Panc1 (cell line): Measurements from ENCODE around the gene TES.
A peak's percentile ranks its signal among the peaks of the same experiment; 100 is the strongest.

ENCODE experiments used
- POLR2AphosphoS5 ChIP-seq: IDR thresholded peaks from 2 replicates; pipeline ENCODE4 v1.6.1; 2012; ENCODE audit warnings: mild to moderate bottlenecking, low read depth, low read length, moderate library complexity
- SIN3A ChIP-seq: IDR thresholded peaks from 2 replicates; pipeline ENCODE4 v1.6.1; 2012; ENCODE audit warnings: low read depth, mild to moderate bottlenecking, low read length, moderate library complexity, borderline replicate concordance; ENCODE audit not compliant: insufficient read depth
- TF ChIP-seq, protein P1 (sequence below): fragments of 450-650 bp; IDR thresholded peaks from 2 replicates; pipeline ENCODE4 v1.5.1; 2017; ENCODE audit warnings: mild to moderate bottlenecking
- TF ChIP-seq, protein P2 (sequence below), 2 experiments: IDR thresholded peaks; 2 replicates each; pipeline ENCODE4 v1.6.1; 2011 to 2012; ENCODE audit warnings: low read depth in 2 of 2, control low read depth in 1 of 2, low read length in 1 of 2, mild to moderate bottlenecking in 1 of 2, moderate library complexity in 1 of 2; ENCODE audit not compliant: insufficient read depth in 1 of 2

DNA sequence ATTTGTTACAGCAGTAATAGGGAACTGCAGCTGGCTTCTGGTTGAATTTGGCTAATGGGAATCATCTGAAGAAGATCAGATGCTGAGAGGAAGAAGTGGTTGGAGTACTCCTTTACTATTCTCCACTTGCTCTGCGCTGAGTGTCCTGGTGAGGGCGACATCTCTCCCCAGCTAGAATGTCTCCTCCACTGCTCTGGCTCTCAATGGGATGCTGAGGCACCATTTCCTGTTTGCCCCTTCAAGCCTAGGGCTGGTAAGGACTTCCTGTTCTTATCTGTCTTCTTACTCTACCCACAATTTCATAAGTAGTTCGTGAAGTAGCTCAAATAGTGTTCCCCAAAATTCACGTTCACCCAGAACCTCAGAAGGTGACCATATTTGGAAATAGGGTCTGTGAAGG, 43.2 kb upstream of the TES start:
- TF ChIP-seq, protein P1, sequence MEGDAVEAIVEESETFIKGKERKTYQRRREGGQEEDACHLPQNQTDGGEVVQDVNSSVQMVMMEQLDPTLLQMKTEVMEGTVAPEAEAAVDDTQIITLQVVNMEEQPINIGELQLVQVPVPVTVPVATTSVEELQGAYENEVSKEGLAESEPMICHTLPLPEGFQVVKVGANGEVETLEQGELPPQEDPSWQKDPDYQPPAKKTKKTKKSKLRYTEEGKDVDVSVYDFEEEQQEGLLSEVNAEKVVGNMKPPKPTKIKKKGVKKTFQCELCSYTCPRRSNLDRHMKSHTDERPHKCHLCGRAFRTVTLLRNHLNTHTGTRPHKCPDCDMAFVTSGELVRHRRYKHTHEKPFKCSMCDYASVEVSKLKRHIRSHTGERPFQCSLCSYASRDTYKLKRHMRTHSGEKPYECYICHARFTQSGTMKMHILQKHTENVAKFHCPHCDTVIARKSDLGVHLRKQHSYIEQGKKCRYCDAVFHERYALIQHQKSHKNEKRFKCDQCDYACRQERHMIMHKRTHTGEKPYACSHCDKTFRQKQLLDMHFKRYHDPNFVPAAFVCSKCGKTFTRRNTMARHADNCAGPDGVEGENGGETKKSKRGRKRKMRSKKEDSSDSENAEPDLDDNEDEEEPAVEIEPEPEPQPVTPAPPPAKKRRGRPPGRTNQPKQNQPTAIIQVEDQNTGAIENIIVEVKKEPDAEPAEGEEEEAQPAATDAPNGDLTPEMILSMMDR: peak; percentile 33
- TF ChIP-seq POLR2AphosphoS5 (no peak), SIN3A (no peak)
- TF ChIP-seq, protein P2, sequence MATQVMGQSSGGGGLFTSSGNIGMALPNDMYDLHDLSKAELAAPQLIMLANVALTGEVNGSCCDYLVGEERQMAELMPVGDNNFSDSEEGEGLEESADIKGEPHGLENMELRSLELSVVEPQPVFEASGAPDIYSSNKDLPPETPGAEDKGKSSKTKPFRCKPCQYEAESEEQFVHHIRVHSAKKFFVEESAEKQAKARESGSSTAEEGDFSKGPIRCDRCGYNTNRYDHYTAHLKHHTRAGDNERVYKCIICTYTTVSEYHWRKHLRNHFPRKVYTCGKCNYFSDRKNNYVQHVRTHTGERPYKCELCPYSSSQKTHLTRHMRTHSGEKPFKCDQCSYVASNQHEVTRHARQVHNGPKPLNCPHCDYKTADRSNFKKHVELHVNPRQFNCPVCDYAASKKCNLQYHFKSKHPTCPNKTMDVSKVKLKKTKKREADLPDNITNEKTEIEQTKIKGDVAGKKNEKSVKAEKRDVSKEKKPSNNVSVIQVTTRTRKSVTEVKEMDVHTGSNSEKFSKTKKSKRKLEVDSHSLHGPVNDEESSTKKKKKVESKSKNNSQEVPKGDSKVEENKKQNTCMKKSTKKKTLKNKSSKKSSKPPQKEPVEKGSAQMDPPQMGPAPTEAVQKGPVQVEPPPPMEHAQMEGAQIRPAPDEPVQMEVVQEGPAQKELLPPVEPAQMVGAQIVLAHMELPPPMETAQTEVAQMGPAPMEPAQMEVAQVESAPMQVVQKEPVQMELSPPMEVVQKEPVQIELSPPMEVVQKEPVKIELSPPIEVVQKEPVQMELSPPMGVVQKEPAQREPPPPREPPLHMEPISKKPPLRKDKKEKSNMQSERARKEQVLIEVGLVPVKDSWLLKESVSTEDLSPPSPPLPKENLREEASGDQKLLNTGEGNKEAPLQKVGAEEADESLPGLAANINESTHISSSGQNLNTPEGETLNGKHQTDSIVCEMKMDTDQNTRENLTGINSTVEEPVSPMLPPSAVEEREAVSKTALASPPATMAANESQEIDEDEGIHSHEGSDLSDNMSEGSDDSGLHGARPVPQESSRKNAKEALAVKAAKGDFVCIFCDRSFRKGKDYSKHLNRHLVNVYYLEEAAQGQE (IDR thresholded peaks at IDR 0.05; ENCODE audit: insufficient read depth in 1 of 2, low read depth in 2 of 2, low read length in 1 of 2): no peak
